Measurements from ENCODE around the gene ARSD. TPM values are rescaled to one million over a fixed set of nuclear protein-coding genes. Genes with fewer than 3 reads are reported as not detected.

ARSD gene
- polyA plus RNA-seq, 1 of the 3 experiments (the other 2 are of a cell fraction) = 19.8 TPM

- Histone ChIP-seq H3K27me3 (ENCODE audit: insufficient read depth) (no peaks in the 10 kb centered on the region; the same call in 1 of the 2 replicates), H4K20me1 (ENCODE audit: insufficient read depth) (no peaks in the 10 kb centered on the region), H3K9me2 (no peaks in the 10 kb centered on the region), H2AFZ (ENCODE audit: low read depth) (no peak overlapping the region), H3K36me3 (replicated peaks in 1 of 2; ENCODE audit: control insufficient read depth in 1 of 2, insufficient read depth in 2 of 2, low read length in 1 of 2) (no peaks in the 10 kb centered on the region), H3K9me3 (no peaks in the 10 kb centered on the region), H3K9ac (no peak overlapping the region), H3K4me1 (ENCODE audit: control insufficient read depth in 1 of 2, insufficient read depth in 2 of 2, low read depth in 1 of 2, low read length in 1 of 2) (no peaks in the 10 kb centered on the region), H3K79me2 (ENCODE audit: insufficient read depth) (no peaks in the 10 kb centered on the region), H3K4me2 (no peak overlapping the region), H3K4me3 (ENCODE audit: low read depth in 2 of 2, low read length in 1 of 2) (no peak overlapping the region), H3K27ac (ENCODE audit: low read depth in 2 of 2, low read length in 1 of 2) (no peak overlapping the region), H3F3A (replicated peaks; ENCODE audit: insufficient read depth) (no peaks in the 10 kb centered on the region)
- CTCF ChIA-PET = no interaction called here
- WGBS (ENCODE audit: low lambda C conversion rate) = 36% methylated on average over 9 of the region's 9 CpGs
- POLR2A ChIA-PET = no interaction called here
- DNase-seq = no peak
- no peak for TF ChIP-seq JUND (IDR thresholded peaks at IDR 0.05)
- TF ChIP-seq RFX5 (IDR thresholded peaks at IDR 0.05; ENCODE audit: low read length) = no peak
- no peak for TF ChIP-seq MAX (IDR thresholded peaks at IDR 0.05; ENCODE audit: low read depth)
- TF ChIP-seq NRF1 (IDR thresholded peaks at IDR 0.05; ENCODE audit: low read depth, low read length) = no peak
- no peak for TF ChIP-seq GATA2 (CRISPR knock-in tag; IDR thresholded peaks at IDR 0.05)
- no peak for TF ChIP-seq RCOR1 (IDR thresholded peaks at IDR 0.05; ENCODE audit: low read length)
- no peak for TF ChIP-seq ELF1 (IDR thresholded peaks at IDR 0.05)
- TF ChIP-seq MEF2A (IDR thresholded peaks at IDR 0.05; ENCODE audit: borderline replicate concordance, low read depth) = no peak
- TF ChIP-seq FOXJ3 (CRISPR knock-in tag; IDR thresholded peaks at IDR 0.05) = no peak
- TF ChIP-seq CHD2 (IDR thresholded peaks at IDR 0.05; ENCODE audit: low read length, partially characterized antibody) = no peak
- TF ChIP-seq TEAD4 (IDR thresholded peaks at IDR 0.05; ENCODE audit: borderline replicate concordance, insufficient read depth) = no peak
- no peak for TF ChIP-seq CTCF (IDR thresholded peaks at IDR 0.05)
- TF ChIP-seq MXI1 (IDR thresholded peaks at IDR 0.05; ENCODE audit: low read depth, low read length) = no peak
- TF ChIP-seq EP300 (IDR thresholded peaks at IDR 0.05; ENCODE audit: borderline replicate concordance in 1 of 2, low read depth in 1 of 2, low read length in 1 of 2) = no peak
- TF ChIP-seq RAD21 (IDR thresholded peaks at IDR 0.05; ENCODE audit: low read length) = no peak
- no peak for TF ChIP-seq SMC3 (IDR thresholded peaks at IDR 0.05; ENCODE audit: low read depth, low read length)
- TF ChIP-seq PBX3 (IDR thresholded peaks at IDR 0.05) = no peak
- no peak for TF ChIP-seq EZH2phosphoT487 (IDR thresholded peaks at IDR 0.05; ENCODE audit: borderline replicate concordance, low read depth)
- no peak for TF ChIP-seq RXRA (IDR thresholded peaks at IDR 0.05; ENCODE audit: borderline replicate concordance, low read depth)
- no peak for TF ChIP-seq ZBTB33 (IDR thresholded peaks at IDR 0.05; ENCODE audit: borderline replicate concordance, low read depth)
These were observed 29.1 kb upstream of the ARSD start for GRCh38 chrX:2958199-2958598.

All from SK-N-SH (cell line).